ENCODE results near the gene MRPS27. TPM values are rescaled to one million over a fixed set of nuclear protein-coding genes. Genes with fewer than 3 reads are reported as not detected.
A peak's percentile ranks its signal among the peaks of the same experiment; 100 is the strongest.

Gene MRPS27
- total RNA-seq, 4 donors from 2014 or later: 14.3 to 34.7 (median 27.9) TPM

DNA sequence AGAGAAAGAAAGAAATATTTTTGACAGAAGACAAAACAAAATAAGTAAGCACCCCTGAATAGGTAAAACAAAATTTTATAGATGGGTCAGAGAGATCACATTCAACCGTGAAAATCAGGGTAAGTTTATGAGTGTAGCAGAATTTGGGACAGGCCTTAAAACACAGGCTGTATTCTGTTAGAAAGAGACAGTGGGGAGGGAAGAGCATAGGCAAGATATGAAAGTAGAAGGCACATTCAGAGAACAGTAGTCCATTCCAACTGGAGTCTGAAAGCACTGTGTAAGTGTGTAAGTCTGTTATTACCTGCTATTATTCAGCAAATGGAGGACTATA is 38.6 kb downstream of the MRPS27 start:
- Histone ChIP-seq H3K9me3 (no peaks in the 10 kb centered on the region), H3K27me3 (no peaks in the 10 kb centered on the region), H3K4me3 (no peak overlapping the region), H3K4me1 (peaks cover 5 to 21% (median 10%) of the 10 kb centered on the region in 4 donors), H3K36me3 (no peaks in the 10 kb centered on the region), H3K27ac (peak overlapping the region; percentile 9 to 65 (median 40))
- intact Hi-C loops (cut with DNase I; ENCODE audit: low total_unique reads) (no loop called here), in situ Hi-C loops (cut with MboI; ENCODE audit: low pct_ligation_motif_present in 1 of 4, low pct_unique_long_range_greater_than_20kb in 1 of 4, low sequenced_read_pairs in 3 of 4) (no loop called here)
- TF ChIP-seq POLR2A (IDR thresholded peaks at IDR 0.05): no peak
- TF ChIP-seq EP300 (IDR thresholded peaks at IDR 0.05; ENCODE audit: low read depth): no peak
- TF ChIP-seq, protein P1, sequence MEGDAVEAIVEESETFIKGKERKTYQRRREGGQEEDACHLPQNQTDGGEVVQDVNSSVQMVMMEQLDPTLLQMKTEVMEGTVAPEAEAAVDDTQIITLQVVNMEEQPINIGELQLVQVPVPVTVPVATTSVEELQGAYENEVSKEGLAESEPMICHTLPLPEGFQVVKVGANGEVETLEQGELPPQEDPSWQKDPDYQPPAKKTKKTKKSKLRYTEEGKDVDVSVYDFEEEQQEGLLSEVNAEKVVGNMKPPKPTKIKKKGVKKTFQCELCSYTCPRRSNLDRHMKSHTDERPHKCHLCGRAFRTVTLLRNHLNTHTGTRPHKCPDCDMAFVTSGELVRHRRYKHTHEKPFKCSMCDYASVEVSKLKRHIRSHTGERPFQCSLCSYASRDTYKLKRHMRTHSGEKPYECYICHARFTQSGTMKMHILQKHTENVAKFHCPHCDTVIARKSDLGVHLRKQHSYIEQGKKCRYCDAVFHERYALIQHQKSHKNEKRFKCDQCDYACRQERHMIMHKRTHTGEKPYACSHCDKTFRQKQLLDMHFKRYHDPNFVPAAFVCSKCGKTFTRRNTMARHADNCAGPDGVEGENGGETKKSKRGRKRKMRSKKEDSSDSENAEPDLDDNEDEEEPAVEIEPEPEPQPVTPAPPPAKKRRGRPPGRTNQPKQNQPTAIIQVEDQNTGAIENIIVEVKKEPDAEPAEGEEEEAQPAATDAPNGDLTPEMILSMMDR (IDR thresholded peaks at IDR 0.05): no peak
- no peak for TF ChIP-seq POLR2AphosphoS5 (IDR thresholded peaks at IDR 0.05)
- WGBS, 2 donors (ENCODE audit: low coverage in 1 of 2): 65 to 75% methylated on average over 1 of the region's 1 CpG
- no peak for DNase-seq

DNA sequence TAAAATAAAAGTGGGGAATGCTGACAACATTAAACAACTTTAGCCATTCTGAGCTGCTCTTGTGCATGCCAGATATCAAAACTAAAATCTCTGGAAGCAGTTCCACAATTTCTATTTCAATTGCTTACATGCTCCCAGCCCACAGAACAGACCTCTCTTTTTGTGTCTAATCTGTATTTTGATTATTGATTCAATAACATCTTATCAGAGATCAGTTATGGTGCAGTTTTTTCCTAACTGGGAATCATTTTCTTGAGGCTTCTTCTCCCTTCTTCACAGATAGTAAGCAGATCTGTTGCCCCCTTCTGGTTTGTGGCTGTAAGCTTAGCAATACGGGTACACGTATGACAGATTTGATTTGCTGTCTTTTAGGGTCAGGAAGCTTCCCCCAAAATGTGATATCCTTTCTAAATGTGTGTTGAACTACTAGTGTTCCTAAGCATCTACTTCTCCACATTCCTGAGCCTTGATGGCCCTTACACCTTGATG is 39.4 kb downstream of the MRPS27 start:
- no peaks in the 10 kb centered on the region for H3K27me3 ChIP-seq
- DNase-seq: no peak
- 44% methylated on average over 2 of the region's 2 CpGs; no CpG with 5 or more reads in 1 of the 2 donors for WGBS, 2 donors (ENCODE audit: low coverage in 1 of 2)
- H3K36me3 ChIP-seq: no peaks in the 10 kb centered on the region
- peak overlapping the region in 3 of 4 donors; percentile 22 to 65 (median 59) for H3K27ac ChIP-seq
- H3K4me1 ChIP-seq: peaks cover 5 to 21% (median 10%) of the 10 kb centered on the region in 4 donors
- TF ChIP-seq, protein P1 (IDR thresholded peaks at IDR 0.05): peak in 4 of 5 experiments; percentile 13 to 32 (median 29)
- TF ChIP-seq POLR2AphosphoS5 (IDR thresholded peaks at IDR 0.05): no peak
- intact Hi-C loops (cut with DNase I; ENCODE audit: low total_unique reads): no loop called here
- no peaks in the 10 kb centered on the region for H3K9me3 ChIP-seq
- in situ Hi-C loops (cut with MboI; ENCODE audit: low pct_ligation_motif_present in 1 of 4, low pct_unique_long_range_greater_than_20kb in 1 of 4, low sequenced_read_pairs in 3 of 4): no loop called here
- H3K4me3 ChIP-seq: no peak overlapping the region

DNA sequence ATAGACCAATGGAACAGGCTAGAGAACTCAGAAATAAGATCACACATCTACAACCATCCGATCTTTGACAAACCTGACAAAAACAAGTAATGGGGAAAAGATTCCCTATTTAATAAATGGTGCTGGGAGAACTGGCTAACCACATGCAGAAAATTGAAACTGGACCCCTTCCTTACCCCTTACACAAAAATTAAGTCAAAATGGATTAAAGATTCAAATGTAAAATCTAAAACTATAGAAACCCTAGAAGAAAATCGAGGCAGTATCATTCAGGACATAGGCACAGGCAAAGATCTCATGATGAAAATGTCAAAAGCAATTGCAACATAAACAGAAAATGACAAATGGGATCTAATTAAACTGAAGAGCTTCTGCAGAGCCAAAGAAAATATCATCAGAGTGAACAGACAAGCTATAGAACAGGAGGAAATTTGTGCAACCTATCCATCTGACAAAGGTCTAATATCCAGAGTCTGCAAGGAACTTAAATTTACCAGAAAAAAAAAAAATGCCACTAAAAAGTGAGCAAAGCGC is 43.8 kb downstream of the MRPS27 start:
- no peaks in the 10 kb centered on the region for H3K27me3 ChIP-seq
- intact Hi-C loops (cut with DNase I; ENCODE audit: low total_unique reads) (no loop called here), in situ Hi-C loops (cut with MboI; ENCODE audit: low pct_ligation_motif_present in 1 of 4, low pct_unique_long_range_greater_than_20kb in 1 of 4, low sequenced_read_pairs in 3 of 4) (no loop called here)
- no peaks in the 10 kb centered on the region for H3K36me3 ChIP-seq
- WGBS, 2 donors (ENCODE audit: low coverage in 1 of 2): 96 to 100% methylated on average over 3 of the region's 3 CpGs
- H3K9me3 ChIP-seq: no peaks in the 10 kb centered on the region
- TF ChIP-seq POLR2AphosphoS5 (IDR thresholded peaks at IDR 0.05): no peak
- no peak for TF ChIP-seq EP300 (IDR thresholded peaks at IDR 0.05; ENCODE audit: low read depth)
- TF ChIP-seq, protein P1 (IDR thresholded peaks at IDR 0.05): no peak
- no peak for TF ChIP-seq POLR2A (IDR thresholded peaks at IDR 0.05)
- H3K4me3 ChIP-seq: no peak overlapping the region
- no peak overlapping the region for H3K27ac ChIP-seq
- H3K4me1 ChIP-seq: peaks cover 0 to 8% (median 5%) of the 10 kb centered on the region in 4 donors
- no peak for DNase-seq

DNA sequence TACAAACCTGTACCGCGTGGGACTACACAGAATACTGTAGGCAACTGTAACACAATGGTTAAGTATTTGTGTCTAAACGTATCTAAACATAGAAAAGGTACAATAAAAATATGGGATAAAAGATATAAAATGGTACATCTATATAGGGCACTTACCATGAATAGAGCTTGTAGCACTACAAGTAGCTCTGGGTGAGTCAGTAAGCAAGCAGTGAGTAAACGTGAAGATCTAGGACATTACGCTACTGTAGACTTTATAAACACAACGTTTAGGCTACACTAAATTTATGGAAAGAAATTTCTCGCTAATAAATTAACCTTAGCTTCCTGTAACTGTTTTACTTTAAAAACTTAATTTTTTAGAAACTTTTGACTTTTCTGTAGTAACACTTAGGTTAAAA is 46.5 kb downstream of the MRPS27 start:
- intact Hi-C loops (cut with DNase I; ENCODE audit: low total_unique reads) (no loop called here), in situ Hi-C loops (cut with MboI; ENCODE audit: low pct_ligation_motif_present in 1 of 4, low pct_unique_long_range_greater_than_20kb in 1 of 4, low sequenced_read_pairs in 3 of 4) (no loop called here)
- Histone ChIP-seq H3K4me1 (peaks cover 0 to 6% (median 0%) of the 10 kb centered on the region in 4 donors), H3K9me3 (no peaks in the 10 kb centered on the region), H3K36me3 (no peaks in the 10 kb centered on the region), H3K27ac (no peak overlapping the region), H3K4me3 (no peak overlapping the region), H3K27me3 (no peaks in the 10 kb centered on the region)
- TF ChIP-seq EP300 (IDR thresholded peaks at IDR 0.05; ENCODE audit: low read depth) (no peak), POLR2AphosphoS5 (IDR thresholded peaks at IDR 0.05) (no peak), POLR2A (IDR thresholded peaks at IDR 0.05) (no peak)
- TF ChIP-seq, protein P1 (IDR thresholded peaks at IDR 0.05): no peak
- WGBS, 2 donors (ENCODE audit: low coverage in 1 of 2): 86 to 88% methylated on average over 7 of the region's 7 CpGs
- no peak for DNase-seq

All from transverse colon (tissue), 4 donors.